Measurements from ENCODE around the gene LMNA.
"Not testable (repeated sequence)": the region's sequence is repeated elsewhere in the genome, so short reads cannot be mapped to it uniquely, and the experiment has no call there.

LMNA gene

GRCh38 chr1:156122519-156123355, 8.2 kb downstream of the LMNA start:
- no peak for DNase-seq

DNA sequence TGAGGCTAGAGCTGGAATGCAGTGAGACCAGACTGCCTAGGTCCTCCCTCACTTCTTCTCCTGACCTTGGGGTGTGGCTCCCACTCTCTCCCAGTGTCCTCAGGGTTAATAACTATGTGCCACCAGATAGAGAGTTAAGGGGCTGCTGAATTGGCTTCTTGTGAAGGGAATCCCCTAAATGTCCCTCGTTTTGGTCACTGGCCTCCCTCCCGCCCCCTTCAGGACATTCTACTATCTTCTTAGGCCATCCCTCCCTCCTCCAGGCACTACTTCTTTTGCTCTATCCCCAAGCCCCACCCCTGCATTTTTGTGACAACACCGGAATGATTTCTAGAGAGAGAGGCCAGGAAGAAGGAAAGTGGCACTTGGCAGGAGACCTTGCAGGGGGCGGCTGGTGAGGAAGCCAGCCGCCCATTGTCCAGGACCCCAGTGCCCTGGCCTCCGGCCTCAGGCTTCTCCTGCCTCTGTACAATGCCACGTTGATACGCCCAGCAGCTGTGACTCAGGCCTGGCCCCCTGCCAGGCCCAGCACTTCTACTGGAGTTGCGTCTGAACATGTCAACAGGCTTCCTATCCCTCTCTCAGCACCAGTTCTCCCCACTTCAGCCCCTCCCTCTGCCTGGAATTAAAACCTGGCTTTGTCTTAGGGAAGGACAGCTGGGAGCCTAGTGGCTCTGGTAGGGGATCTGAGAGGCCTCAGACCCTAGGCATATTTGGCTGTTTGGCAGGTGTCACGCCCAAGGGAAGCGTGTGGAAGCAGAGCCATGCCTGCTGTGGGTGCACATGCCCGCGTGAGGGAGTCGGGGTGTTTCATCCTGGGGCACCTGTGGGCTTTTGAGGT, 9.1 kb downstream of the LMNA start:
- DNase-seq = peak; percentile 100

- DNase-seq = peak; percentile 36
Observed at GRCh38 chr1:156124557-156125483, 10.3 kb downstream of the LMNA start.

GRCh38 chr1:156125544-156125943, 11.0 kb downstream of the LMNA start:
- not testable (repeated sequence) for DNase-seq

DNA sequence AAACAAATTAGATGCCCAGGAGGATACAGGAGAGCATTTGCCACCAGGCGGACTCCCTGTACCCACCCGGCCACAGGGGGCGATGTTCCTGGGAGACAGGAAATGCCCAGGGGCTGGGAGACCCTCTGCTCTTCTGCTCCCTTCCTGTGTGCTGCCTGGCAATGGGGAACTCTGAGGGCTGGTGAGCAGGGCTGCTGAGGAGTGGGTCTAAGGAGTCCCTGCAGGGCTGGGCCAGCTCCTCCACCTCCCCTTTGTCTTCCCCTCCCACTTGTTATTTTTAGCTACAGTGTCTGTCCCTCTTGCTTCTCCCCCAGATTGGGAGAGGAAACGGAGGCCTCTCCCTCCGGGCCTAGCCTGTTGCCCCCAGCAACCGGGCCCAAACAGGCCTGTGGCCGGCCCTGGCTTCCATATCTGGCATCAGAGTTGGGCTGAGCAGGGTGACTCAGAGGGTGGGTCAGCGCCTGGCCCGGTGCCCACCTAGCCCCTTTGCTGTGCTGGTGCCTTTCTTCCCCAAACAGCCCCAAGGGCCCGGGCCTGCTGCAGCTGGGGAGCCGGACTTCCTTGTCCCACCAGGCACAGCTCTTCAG, 11.6 kb downstream of the LMNA start:
- no peak for DNase-seq

DNA sequence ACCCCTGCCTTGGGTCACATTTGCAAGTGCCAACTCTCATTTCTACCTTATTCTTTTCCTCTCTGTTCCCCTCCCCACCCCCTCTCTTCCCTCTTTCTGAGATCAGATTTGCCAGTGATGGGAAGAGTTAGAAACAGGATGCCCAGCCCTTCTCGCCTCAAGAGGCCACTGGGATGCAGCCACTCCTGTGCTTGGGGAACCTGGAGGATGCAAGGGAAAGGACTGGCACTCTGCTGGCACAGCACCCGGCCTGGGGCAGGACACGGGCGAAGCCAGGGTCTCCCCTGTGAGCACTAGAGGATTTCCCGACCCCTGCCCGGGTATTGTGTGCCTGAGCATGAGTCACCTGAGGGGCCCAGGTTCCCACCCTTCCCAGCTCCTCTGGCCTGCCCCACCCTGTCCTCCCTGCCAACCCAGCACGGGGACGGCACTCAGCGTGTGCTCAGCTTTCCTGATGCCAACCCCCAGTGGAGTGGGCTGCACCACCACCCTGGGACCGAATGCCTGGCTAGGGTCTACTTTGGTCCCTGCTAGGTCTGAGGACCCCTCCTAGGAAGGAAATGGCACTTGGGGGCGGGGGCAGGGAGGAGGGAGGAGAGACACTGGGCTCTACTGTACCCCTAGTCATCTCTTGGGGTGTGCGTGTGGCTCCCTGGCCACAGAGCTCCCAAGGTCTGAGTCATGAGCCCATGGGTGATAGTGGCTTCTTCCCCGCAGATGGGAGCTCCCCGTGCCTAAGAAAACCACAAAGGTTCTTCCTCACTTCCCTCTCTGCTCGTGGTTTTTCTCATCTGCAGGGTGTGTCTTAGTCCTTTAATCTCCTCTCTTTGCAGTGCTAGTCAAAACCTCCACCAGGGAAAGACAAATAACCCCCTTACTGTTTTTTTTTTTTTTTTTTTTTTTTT, 12.4 kb downstream of the LMNA start:
- no peak for DNase-seq

GRCh38 chr1:156128308-156128653, 13.8 kb downstream of the LMNA start:
- DNase-seq = no peak

- no peak for DNase-seq
Observed at GRCh38 chr1:156128654-156129597, 14.4 kb downstream of the LMNA start.

DNA sequence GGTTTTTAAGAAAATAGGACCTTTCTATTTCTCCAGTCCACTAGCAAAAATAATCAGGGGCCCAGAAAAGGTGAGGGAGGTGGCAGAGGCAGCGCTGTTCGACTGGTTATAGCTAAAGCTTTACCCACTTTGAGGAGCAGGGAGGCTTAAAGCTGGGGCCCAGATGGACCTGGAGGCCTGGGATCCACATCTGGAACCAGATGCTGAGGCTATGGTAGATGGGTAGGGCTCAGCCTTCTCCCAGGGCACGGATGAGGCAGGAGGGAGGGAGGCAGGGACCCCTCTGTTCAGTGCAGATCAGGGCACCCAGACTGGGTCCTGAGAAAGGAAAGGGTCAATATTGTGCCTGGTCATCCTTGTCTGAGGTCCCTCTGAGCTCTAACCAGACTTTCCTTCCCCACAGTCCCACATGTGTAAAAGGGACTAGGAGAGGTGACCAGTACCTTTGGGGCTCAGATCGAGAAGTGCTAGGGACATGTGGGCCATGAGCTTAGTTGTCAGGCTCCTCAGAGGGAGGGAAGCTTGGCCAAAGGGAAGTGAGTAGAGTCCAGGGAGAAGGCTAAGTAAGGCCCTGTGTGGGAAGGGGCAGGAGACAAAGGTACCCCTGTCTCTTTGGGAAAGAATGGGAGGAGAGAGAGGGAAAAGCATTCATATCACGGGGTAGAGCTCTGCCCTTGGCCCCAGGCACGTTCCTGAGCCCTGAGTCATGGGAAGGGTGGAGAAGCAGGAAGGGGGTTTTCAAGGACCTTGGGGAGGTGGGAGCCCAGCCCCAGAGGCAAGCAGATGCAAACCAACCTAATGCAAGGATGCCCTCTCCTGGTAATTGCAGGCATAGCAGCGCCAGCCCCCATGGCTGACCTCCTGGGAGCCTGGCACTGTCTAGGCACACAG, 15.4 kb downstream of the LMNA start:
- peak; percentile 78 for DNase-seq

DNA sequence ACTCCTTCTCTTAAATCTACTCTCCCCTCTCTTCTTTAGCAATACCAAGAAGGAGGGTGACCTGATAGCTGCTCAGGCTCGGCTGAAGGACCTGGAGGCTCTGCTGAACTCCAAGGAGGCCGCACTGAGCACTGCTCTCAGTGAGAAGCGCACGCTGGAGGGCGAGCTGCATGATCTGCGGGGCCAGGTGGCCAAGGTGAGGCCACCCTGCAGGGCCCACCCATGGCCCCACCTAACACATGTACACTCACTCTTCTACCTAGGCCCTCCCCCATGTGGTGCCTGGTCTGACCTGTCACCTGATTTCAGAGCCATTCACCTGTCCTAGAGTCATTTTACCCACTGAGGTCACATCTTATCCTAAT, 16.0 kb downstream of the LMNA start:
- DNase-seq = no peak

- no peak for DNase-seq
Observed at GRCh38 chr1:156134716-156135435, 20.4 kb downstream of the LMNA start.

GRCh38 chr1:156135930-156136871, 21.7 kb downstream of the LMNA start:
- DNase-seq = no peak

GRCh38 chr1:156136970-156137483, 22.5 kb downstream of the LMNA start:
- no peak for DNase-seq

DNA sequence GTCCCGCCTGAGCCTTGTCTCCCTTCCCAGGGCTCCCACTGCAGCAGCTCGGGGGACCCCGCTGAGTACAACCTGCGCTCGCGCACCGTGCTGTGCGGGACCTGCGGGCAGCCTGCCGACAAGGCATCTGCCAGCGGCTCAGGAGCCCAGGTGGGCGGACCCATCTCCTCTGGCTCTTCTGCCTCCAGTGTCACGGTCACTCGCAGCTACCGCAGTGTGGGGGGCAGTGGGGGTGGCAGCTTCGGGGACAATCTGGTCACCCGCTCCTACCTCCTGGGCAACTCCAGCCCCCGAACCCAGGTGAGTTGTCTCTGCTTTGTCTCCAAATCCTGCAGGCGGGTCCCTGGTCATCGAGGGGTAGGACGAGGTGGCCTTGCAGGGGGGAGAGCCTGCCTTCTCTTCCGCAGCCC, 24.0 kb downstream of the LMNA start:
- no peak for DNase-seq

- DNase-seq = no peak
Observed at GRCh38 chr1:156140879-156141707, 26.6 kb downstream of the LMNA start.

All from NCI-H2171 treated with DMSO at 0.1 percent for 48 hours (cell line).